SH-SY5Y (cell line): Measurements from ENCODE around the gene PTPRA.

ENCODE experiments used
- GATA2 ChIP-seq: IDR thresholded peaks from 2 replicates; pipeline ENCODE4 v1.6.1; 2011; ENCODE audit warnings: mild to moderate bottlenecking, low read depth, low read length
- GATA3 ChIP-seq: IDR thresholded peaks from 2 replicates; pipeline ENCODE4 v1.6.1; 2011; ENCODE audit warnings: low read depth, mild to moderate bottlenecking, low read length, moderate library complexity

DNA sequence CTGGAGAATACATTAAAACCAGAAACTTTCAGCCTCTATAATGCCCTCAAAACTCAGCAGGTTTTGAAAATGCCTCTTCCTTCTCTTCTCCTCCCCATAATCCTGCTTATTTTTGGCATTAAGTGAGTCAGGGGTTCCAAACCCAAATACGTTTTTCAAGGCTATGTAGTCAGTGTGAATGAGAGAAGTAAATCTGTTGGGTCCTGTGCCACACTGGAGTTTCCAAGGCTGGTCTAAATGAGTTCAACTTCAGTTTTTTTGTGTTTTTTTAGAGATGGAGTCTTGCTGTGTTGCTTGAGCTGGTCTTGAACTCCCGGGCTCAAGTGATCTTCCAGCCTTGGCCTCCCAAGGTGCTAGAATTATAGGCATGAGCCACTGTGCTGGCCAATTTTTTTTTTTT is 20.9 kb downstream of the PTPRA start:
- no peak for TF ChIP-seq GATA2
- no peak for TF ChIP-seq GATA3
